HepG2 (cell line): Measurements from ENCODE around the gene WWTR1.

Experiments
- PHF8 ChIP-seq: sonication (generic); formaldehyde crosslinking; IDR thresholded peaks from 2 replicates; pipeline ENCODE4 v1.5.0; 2020; ENCODE audit warnings: missing genetic modification reagents
- RNF2 ChIP-seq: fragments of 450-650 bp; conservative IDR thresholded peaks from 2 replicates; pipeline ENCODE4 v1.6.1; 2016; ENCODE audit warnings: low read depth
- SIX4 ChIP-seq: sonication (generic); formaldehyde crosslinking; IDR thresholded peaks from 2 replicates; pipeline ENCODE4 v1.4.0; 2020; ENCODE audit warnings: missing genetic modification reagents
- SOX6 ChIP-seq, 2 experiments: fragments of 450-650 bp in 1 of 2; sonication (generic) in 1 of 2; formaldehyde crosslinking in 1 of 2; IDR thresholded peaks; 2 replicates each; pipeline versions ENCODE4 v1.4.0 to v1.6.1; 2017 to 2020; ENCODE audit warnings: antibody characterized with exemption in 1 of 2, mild to moderate bottlenecking in 1 of 2, missing genetic modification reagents in 1 of 2
- ZBTB1 ChIP-seq: sonication (generic); formaldehyde crosslinking; IDR thresholded peaks from 2 replicates; pipeline ENCODE4 v1.4.0; 2020; ENCODE audit warnings: missing genetic modification reagents, borderline replicate concordance
- ZNF562 ChIP-seq: sonication (generic); formaldehyde crosslinking; IDR thresholded peaks from 2 replicates; pipeline ENCODE4 v1.8.0; 2022; ENCODE audit warnings: missing genetic modification reagents, borderline replicate concordance
- TF ChIP-seq, protein P1 (sequence below): sonication (generic); formaldehyde crosslinking; IDR thresholded peaks from 2 replicates; pipeline ENCODE4 v1.5.0; 2020; ENCODE audit warnings: mild to moderate bottlenecking, missing genetic modification reagents, moderate library complexity
- TF ChIP-seq, protein P2 (sequence below): sonication (generic); formaldehyde crosslinking; IDR thresholded peaks from 2 replicates; pipeline ENCODE4 v1.4.0; 2020; ENCODE audit warnings: low read depth, missing genetic modification reagents

DNA sequence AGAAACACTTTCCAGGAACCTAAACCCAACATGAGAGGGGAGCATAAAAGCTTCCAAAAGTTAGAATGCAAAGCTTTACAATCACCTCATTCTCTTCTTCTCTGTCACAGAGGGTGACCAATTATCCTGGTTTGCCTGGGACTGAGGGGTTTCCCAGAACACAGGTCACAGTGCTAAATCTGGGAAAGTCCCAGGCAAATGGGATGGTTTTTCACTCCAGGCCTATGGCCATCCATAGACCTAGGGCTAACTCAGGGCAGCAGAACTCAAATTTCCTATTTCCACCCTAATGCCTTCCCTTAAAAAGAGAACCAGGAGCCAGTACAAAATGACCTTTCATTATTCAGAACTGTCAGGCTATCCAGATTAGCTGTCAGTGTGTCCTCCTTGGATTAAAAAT lies 106.3 kb downstream of the WWTR1 start:
- TF ChIP-seq ZBTB1 (CRISPR knock-in tag) (no peak), SOX6 (IDR thresholded peaks at IDR 0.05) (no peak), SOX6 (CRISPR knock-in tag; IDR thresholded peaks at IDR 0.05) (no peak), SIX4 (no peak), RNF2 (no peak), ZNF562 (CRISPR knock-in tag) (no peak), PHF8 (no peak)
- TF ChIP-seq, protein P1, sequence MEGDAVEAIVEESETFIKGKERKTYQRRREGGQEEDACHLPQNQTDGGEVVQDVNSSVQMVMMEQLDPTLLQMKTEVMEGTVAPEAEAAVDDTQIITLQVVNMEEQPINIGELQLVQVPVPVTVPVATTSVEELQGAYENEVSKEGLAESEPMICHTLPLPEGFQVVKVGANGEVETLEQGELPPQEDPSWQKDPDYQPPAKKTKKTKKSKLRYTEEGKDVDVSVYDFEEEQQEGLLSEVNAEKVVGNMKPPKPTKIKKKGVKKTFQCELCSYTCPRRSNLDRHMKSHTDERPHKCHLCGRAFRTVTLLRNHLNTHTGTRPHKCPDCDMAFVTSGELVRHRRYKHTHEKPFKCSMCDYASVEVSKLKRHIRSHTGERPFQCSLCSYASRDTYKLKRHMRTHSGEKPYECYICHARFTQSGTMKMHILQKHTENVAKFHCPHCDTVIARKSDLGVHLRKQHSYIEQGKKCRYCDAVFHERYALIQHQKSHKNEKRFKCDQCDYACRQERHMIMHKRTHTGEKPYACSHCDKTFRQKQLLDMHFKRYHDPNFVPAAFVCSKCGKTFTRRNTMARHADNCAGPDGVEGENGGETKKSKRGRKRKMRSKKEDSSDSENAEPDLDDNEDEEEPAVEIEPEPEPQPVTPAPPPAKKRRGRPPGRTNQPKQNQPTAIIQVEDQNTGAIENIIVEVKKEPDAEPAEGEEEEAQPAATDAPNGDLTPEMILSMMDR (CRISPR knock-in tag): no peak
- TF ChIP-seq, protein P2, sequence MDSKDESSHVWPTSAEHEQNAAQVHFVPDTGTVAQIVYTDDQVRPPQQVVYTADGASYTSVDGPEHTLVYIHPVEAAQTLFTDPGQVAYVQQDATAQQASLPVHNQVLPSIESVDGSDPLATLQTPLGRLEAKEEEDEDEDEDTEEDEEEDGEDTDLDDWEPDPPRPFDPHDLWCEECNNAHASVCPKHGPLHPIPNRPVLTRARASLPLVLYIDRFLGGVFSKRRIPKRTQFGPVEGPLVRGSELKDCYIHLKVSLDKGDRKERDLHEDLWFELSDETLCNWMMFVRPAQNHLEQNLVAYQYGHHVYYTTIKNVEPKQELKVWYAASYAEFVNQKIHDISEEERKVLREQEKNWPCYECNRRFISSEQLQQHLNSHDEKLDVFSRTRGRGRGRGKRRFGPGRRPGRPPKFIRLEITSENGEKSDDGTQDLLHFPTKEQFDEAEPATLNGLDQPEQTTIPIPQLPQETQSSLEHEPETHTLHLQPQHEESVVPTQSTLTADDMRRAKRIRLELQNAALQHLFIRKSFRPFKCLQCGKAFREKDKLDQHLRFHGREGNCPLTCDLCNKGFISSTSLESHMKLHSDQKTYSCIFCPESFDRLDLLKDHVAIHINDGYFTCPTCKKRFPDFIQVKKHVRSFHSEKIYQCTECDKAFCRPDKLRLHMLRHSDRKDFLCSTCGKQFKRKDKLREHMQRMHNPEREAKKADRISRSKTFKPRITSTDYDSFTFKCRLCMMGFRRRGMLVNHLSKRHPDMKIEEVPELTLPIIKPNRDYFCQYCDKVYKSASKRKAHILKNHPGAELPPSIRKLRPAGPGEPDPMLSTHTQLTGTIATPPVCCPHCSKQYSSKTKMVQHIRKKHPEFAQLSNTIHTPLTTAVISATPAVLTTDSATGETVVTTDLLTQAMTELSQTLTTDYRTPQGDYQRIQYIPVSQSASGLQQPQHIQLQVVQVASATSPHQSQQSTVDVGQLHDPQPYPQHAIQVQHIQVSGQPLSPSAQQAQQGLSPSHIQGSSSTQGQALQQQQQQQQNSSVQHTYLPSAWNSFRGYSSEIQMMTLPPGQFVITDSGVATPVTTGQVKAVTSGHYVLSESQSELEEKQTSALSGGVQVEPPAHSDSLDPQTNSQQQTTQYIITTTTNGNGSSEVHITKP (CRISPR knock-in tag): no peak
